Tibial nerve (tissue), 3 donors: ENCODE results near the gene MT2A.

Experiments used
- POLR2A ChIP-seq, 2 donors: fragments of 450-650 bp; IDR thresholded peaks; one replicate each; pipeline ENCODE4 v1.6.1; 2017; ENCODE audit warnings: antibody characterized with exemption in 2 of 2, mild to moderate bottlenecking in 2 of 2, moderate library complexity in 2 of 2
- TF ChIP-seq, protein P1 (sequence below), 5 experiments: fragments of 200-600 bp in 3 of 5; fragments of 450-650 bp in 2 of 5; sonication (generic) in 3 of 5; IDR thresholded peaks; one replicate each; pipeline ENCODE4 v1.5.1; 2016 to 2019; ENCODE audit warnings: antibody characterized with exemption in 5 of 5, mild to moderate bottlenecking in 3 of 5, moderate library complexity in 2 of 5

DNA sequence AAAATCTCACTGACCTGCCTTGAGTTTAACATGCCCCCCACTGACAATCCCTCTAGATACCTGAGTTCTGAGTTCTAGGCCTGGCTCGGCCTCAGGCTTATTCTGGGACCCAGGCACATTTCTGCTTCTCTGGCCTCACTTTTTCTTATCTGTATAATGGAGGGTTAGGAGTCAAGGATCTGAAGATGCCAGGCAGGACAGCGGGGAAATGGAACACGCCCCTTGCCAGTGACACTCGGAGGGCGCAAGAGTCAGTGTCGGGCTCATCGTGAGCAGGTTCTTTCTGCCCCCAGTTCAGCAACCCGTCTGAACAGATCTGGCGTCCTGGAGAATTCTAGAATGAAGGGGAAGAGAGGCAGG is 19.6 kb upstream of the MT2A start:
- TF ChIP-seq, protein P1, sequence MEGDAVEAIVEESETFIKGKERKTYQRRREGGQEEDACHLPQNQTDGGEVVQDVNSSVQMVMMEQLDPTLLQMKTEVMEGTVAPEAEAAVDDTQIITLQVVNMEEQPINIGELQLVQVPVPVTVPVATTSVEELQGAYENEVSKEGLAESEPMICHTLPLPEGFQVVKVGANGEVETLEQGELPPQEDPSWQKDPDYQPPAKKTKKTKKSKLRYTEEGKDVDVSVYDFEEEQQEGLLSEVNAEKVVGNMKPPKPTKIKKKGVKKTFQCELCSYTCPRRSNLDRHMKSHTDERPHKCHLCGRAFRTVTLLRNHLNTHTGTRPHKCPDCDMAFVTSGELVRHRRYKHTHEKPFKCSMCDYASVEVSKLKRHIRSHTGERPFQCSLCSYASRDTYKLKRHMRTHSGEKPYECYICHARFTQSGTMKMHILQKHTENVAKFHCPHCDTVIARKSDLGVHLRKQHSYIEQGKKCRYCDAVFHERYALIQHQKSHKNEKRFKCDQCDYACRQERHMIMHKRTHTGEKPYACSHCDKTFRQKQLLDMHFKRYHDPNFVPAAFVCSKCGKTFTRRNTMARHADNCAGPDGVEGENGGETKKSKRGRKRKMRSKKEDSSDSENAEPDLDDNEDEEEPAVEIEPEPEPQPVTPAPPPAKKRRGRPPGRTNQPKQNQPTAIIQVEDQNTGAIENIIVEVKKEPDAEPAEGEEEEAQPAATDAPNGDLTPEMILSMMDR (IDR thresholded peaks at IDR 0.05): no peak
- no peak for TF ChIP-seq POLR2A (IDR thresholded peaks at IDR 0.05)
